HEK293T (cell line): ENCODE data around the gene TBC1D10A.

Experiments used
- CTCF ChIA-PET: fragments of 350-600 bp; formaldehyde crosslinking; extraction: SDS; loops from one replicate; lab custom pipeline; 2021; ENCODE audit warnings: antibody characterized with exemption, inconsistent platforms; lab: Yijun Ruan, JAX
- POLR2A ChIA-PET: fragments of 350-600 bp; formaldehyde crosslinking; extraction: SDS; loops from one replicate; lab custom pipeline; 2020; ENCODE audit warnings: antibody characterized with exemption, inconsistent platforms; lab: Yijun Ruan, JAX
- DNase-seq: peaks from one replicate; pipeline ENCODE4 v3.0.0; 2012; ENCODE audit warnings: mixed read lengths; ENCODE audit errors: extremely low spot score
- ARNT ChIP-seq: fragments of 450-650 bp; IDR thresholded peaks from 2 replicates; pipeline ENCODE4 v1.6.1; 2017; ENCODE audit warnings: mild to moderate bottlenecking
- BHLHE40 ChIP-seq: fragments of 450-650 bp; IDR thresholded peaks from 2 replicates; pipeline ENCODE4 v1.6.1; 2016; ENCODE audit warnings: mild to moderate bottlenecking, moderate library complexity, borderline replicate concordance
- CTBP1 ChIP-seq: fragments of 450-650 bp; IDR thresholded peaks from 2 replicates; pipeline ENCODE4 v1.6.1; 2016; ENCODE audit warnings: borderline replicate concordance
- ELF4 ChIP-seq: fragments of 450-650 bp; IDR thresholded peaks from 2 replicates; pipeline ENCODE4 v1.6.1; 2017; ENCODE audit warnings: antibody characterized with exemption
- FOXA1 ChIP-seq: fragments of 450-650 bp; IDR thresholded peaks from 2 replicates; pipeline ENCODE4 v1.6.1; 2016; ENCODE audit warnings: mild to moderate bottlenecking
- FOXK2 ChIP-seq: fragments of 450-650 bp; IDR thresholded peaks from 2 replicates; pipeline ENCODE4 v1.6.1; 2016; ENCODE audit warnings: mild to moderate bottlenecking
- FOXM1 ChIP-seq: fragments of 450-650 bp; IDR thresholded peaks from 2 replicates; pipeline ENCODE4 v1.6.1; 2017; ENCODE audit warnings: mild to moderate bottlenecking, borderline replicate concordance
- HDGF ChIP-seq: fragments of 450-650 bp; IDR thresholded peaks from 2 replicates; pipeline ENCODE4 v1.6.1; 2017; ENCODE audit warnings: antibody characterized with exemption, borderline replicate concordance
- L3MBTL2 ChIP-seq: fragments of 450-650 bp; conservative IDR thresholded peaks from 2 replicates; pipeline ENCODE4 v1.6.1; 2016; ENCODE audit warnings: mild to moderate bottlenecking
- LEF1 ChIP-seq: fragments of 450-650 bp; IDR thresholded peaks from 2 replicates; pipeline ENCODE4 v1.6.1; 2017; ENCODE audit warnings: mild to moderate bottlenecking, borderline replicate concordance
- NFRKB ChIP-seq: fragments of 450-650 bp; IDR thresholded peaks from 2 replicates; pipeline ENCODE4 v1.6.1; 2016; ENCODE audit warnings: mild to moderate bottlenecking, moderate library complexity
- PKNOX1 ChIP-seq: fragments of 450-650 bp; IDR thresholded peaks from 2 replicates; pipeline ENCODE4 v1.6.1; 2016
- SP1 ChIP-seq: fragments of 450-650 bp; IDR thresholded peaks from 2 replicates; pipeline ENCODE4 v1.6.1; 2017
- SUZ12 ChIP-seq: fragments of 450-650 bp; IDR thresholded peaks from 2 replicates; pipeline ENCODE4 v1.6.1; 2016; ENCODE audit warnings: mild to moderate bottlenecking
- TARDBP ChIP-seq: fragments of 450-650 bp; IDR thresholded peaks from 2 replicates; pipeline ENCODE4 v1.6.1; 2016
- ZNF384 ChIP-seq: fragments of 450-650 bp; IDR thresholded peaks from 2 replicates; pipeline ENCODE4 v1.6.1; 2016

Gene TBC1D10A

GRCh38 chr22:30310881-30311771 is 15.6 kb downstream of the TBC1D10A start:
- no peak for DNase-seq
- ChIA-PET CTCF (interaction anchor here (1.0 kb wide), 1 partner anchor 10 kb away, joined by 3 read pairs; no protein-coding TSS in a partner anchor), POLR2A (interaction anchor here (1.1 kb wide), 1 partner anchor 23 kb away, joined by 3 read pairs; no protein-coding TSS in a partner anchor)
- no peak for TF ChIP-seq HDGF
- TF ChIP-seq SP1 = no peak
- no peak for TF ChIP-seq NFRKB
- no peak for TF ChIP-seq PKNOX1
- no peak for TF ChIP-seq ZNF384
- no peak for TF ChIP-seq LEF1
- TF ChIP-seq FOXA1 = no peak
- no peak for TF ChIP-seq SUZ12
- TF ChIP-seq TARDBP = no peak
- no peak for TF ChIP-seq FOXM1

DNA sequence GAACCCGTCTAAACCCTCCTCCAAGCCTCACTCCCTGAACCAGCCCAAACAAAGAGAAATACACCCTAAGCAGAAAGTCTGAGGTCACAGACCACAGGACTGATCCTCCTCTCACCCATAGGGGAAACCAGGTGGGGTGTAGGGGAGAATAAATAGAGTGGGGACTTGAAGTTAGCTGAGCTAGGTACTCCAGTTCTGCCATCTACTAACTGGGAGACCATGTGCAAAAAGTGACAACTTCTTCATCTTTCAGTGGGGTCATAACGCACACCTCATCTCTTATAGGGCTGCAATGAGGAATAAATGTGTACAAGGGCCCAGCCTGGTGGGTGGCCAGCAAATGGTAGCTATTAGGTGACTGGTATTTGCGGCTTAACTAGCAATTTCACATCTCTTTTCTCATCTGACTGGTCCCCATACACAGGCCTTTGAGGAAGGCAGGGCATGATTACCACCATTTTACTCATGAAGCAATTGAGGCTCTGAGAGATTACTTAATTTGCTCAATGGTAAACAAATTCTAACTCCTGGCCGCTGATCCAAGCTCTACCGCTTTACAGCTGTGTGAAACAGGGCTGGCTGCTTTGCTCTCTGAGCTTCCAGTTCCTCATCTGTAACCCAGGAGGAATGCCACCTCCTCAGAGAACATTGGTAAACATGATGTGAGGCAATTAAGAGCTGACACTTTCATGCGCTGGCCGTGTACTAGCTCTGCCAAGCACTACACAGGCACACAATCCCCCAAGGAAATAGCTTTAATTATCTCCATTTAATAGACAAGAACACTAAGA is 16.6 kb downstream of the TBC1D10A start:
- POLR2A ChIA-PET = interaction anchor here (1.1 kb wide), 1 partner anchor 22 kb away, joined by 3 read pairs; no protein-coding TSS in a partner anchor

GRCh38 chr22:30308518-30309230 is 18.1 kb downstream of the TBC1D10A start:
- POLR2A ChIA-PET = no interaction called here

More for the DNA sequence above, 16.6 kb downstream of the TBC1D10A start:
- CTCF ChIA-PET = no interaction called here
- TF ChIP-seq TARDBP (no peak), HDGF (no peak), SUZ12 (no peak), LEF1 (no peak), FOXK2 (no peak), ZNF384 (no peak), SP1 (no peak)
- DNase-seq = no peak

DNA sequence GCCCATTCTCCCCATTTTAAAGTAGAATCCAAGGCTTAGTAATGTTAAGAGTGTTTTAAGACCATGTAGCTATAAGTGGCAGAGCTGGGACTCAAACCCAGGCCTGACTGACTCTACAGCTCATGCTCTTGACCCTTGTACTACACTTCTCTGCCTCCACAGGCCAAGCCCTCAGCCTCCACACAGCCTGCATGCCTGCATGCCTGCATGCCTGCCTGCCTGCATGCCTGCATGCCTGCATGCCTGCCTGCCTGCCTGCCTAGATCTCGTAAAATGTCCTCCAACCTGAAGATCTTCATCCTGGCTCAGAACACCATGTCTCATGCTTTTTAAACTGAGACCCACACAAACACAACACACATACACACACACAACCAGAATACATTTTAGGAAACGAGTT is 18.6 kb downstream of the TBC1D10A start:
- TF ChIP-seq CTBP1 (no peak), L3MBTL2 (no peak), FOXK2 (no peak), LEF1 (no peak), ELF4 (no peak), FOXM1 (no peak), TARDBP (no peak), BHLHE40 (no peak)
- POLR2A ChIA-PET = no interaction called here
- CTCF ChIA-PET = interaction anchor here (0.6 kb wide), 1 partner anchor 310 kb away, joined by 3 read pairs; no protein-coding TSS in a partner anchor
- no peak for DNase-seq

More at GRCh38 chr22:30308518-30309230, 18.1 kb downstream of the TBC1D10A start:
- TF ChIP-seq ZNF384 = no peak
- TF ChIP-seq PKNOX1 = no peak
- no peak for TF ChIP-seq NFRKB
- TF ChIP-seq FOXM1 = no peak
- TF ChIP-seq BHLHE40 = no peak
- TF ChIP-seq CTBP1 = no peak
- no peak for TF ChIP-seq FOXA1
- no peak for TF ChIP-seq SUZ12
- no peak for TF ChIP-seq L3MBTL2
- no peak for TF ChIP-seq TARDBP
- no peak for TF ChIP-seq FOXK2
- TF ChIP-seq HDGF = no peak
- no peak for DNase-seq
- CTCF ChIA-PET = no interaction called here

DNA sequence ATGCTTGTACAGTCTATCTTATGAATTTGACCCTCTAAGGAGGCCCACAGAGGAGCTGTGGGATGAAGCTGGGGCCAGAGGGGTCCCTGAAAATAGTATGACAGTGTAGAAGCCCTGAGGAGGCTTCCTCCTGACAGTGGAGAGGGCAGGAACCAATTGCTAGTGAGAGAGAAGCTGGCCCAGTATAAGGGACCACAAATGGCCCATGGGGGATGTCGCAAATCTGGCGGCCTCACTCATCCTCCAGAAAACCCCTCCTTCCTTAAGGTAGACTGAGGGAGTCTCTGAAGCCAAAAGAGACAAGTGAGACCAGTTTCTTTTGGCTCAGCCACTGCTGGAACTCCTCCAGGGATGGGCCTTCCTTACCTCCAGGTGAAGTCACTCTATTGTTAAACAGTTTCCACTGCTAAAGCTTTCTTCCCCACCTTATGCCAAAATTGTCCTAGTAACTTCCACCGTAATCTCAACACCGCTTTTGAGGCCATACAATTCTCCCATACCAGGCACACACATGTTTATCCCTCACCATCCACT is 19.6 kb downstream of the TBC1D10A start:
- DNase-seq = no peak
- no peak for TF ChIP-seq ZNF384
- TF ChIP-seq SP1 = no peak
- TF ChIP-seq BHLHE40 = no peak
- no peak for TF ChIP-seq FOXK2
- TF ChIP-seq L3MBTL2 = no peak
- TF ChIP-seq CTBP1 = no peak
- no peak for TF ChIP-seq TARDBP
- TF ChIP-seq FOXM1 = no peak
- no peak for TF ChIP-seq FOXA1
- TF ChIP-seq NFRKB = no peak
- ChIA-PET CTCF (interaction anchor here (0.7 kb wide), 1 partner anchor 447 kb away, joined by 3 read pairs; no protein-coding TSS in a partner anchor), POLR2A (no interaction called here)

DNA sequence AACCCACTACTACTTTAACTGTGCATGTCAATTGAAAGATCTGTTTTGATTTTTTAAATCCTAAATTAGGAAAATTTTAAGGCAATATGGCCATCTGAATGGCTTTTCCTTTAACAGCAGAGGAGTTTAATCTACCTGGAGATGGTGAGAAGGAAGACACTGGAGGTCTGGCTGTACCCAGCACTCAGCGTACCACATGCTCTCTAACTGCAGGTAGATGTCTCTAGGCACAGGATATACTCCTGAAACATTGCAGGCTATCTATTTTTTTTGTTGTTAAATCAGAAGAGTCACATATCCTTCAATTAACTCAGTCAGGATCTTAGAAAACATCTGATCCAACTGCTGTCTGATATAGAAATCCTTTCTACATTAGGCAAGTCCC is 20.1 kb downstream of the TBC1D10A start:
- ChIA-PET POLR2A (no interaction called here), CTCF (interaction anchor here (0.7 kb wide), 1 partner anchor 448 kb away, joined by 3 read pairs; no protein-coding TSS in a partner anchor)
- no peak for TF ChIP-seq SP1
- no peak for TF ChIP-seq NFRKB
- TF ChIP-seq L3MBTL2 = no peak
- TF ChIP-seq ARNT = no peak
- TF ChIP-seq FOXK2 = no peak
- no peak for TF ChIP-seq FOXM1
- no peak for TF ChIP-seq PKNOX1
- TF ChIP-seq FOXA1 = no peak
- no peak for TF ChIP-seq ELF4
- TF ChIP-seq LEF1 = no peak
- no peak for TF ChIP-seq ZNF384
- TF ChIP-seq TARDBP = no peak
- TF ChIP-seq CTBP1 = no peak
- no peak for TF ChIP-seq HDGF
- TF ChIP-seq SUZ12 = no peak
- TF ChIP-seq BHLHE40 = no peak
- DNase-seq = no peak
